Skeletal muscle cell (primary cell): ENCODE data around the gene LHFPL2.

Source experiments
- DNase-seq: peaks from one replicate; pipeline ENCODE4 v3.0.0-alpha.2; 2010; ENCODE audit warnings: low read depth
- H3K4me3 ChIP-seq: 2 replicates; pipeline ENCODE4 v1.5.1; 2011; ENCODE audit warnings: low read depth, mild to moderate bottlenecking, control low read depth, low read length, moderate library complexity

LHFPL2 gene

GRCh38 chr5:78501411-78502352, 146.9 kb downstream of the LHFPL2 start:
- no peak for DNase-seq

GRCh38 chr5:78500871-78501270, 147.7 kb downstream of the LHFPL2 start:
- H3K4me3 ChIP-seq, result no peak overlapping the region
- no peak for DNase-seq

More at GRCh38 chr5:78501411-78502352, 146.9 kb downstream of the LHFPL2 start:
- H3K4me3 ChIP-seq, result no peak overlapping the region

GRCh38 chr5:78500028-78500427, 148.5 kb downstream of the LHFPL2 start:
- DNase-seq, result no peak

GRCh38 chr5:78499485-78499884, 149.1 kb downstream of the LHFPL2 start:
- DNase-seq, result no peak

More at GRCh38 chr5:78500028-78500427, 148.5 kb downstream of the LHFPL2 start:
- H3K4me3 ChIP-seq, result no peak overlapping the region

DNA sequence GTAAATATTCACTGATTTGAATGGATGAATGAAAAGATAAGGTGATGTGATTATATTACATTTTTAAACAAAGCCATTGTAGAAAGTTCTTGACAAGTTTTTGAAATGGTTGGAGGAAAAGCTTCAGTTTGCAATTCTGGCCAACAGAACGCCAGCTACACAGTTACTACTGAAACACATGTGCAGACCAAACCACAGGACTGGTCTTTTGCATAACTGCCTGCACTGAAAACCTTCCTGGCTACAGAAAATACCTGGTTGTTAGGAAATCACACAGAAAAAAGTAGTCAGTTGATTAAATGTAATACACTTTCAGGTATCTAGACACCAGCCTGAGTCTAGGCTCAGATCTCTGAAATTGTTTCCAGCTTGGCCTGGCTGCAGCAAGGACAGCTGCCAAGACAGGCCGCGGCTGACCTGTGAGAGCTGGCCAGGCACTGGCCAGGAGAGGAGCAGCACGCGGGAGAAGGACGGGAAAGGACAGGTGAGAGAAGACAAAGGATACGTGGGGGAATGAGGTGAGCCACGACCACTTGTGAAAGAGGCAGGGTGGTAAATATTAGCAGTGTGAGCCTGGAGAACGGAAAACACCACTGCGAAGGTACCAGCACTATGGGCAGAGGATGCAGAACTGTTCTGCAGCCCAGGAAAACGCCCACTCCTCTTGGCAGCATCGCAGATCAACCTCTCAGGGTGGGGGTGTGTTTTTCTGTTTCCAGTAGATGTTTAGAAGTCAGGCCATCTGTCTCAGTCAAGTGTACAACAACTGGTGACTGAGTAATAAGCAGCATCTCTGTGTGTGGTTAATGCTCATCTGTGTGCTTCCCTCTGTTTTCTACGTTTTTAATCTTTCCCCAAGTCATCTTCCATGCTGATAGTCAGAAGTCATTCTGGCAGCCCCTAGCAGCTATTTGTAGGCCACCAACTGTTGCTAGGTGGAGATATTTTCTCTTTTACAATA, 150.7 kb downstream of the LHFPL2 start:
- DNase-seq, result no peak
- no peak overlapping the region for H3K4me3 ChIP-seq

More at GRCh38 chr5:78499485-78499884, 149.1 kb downstream of the LHFPL2 start:
- no peak overlapping the region for H3K4me3 ChIP-seq

DNA sequence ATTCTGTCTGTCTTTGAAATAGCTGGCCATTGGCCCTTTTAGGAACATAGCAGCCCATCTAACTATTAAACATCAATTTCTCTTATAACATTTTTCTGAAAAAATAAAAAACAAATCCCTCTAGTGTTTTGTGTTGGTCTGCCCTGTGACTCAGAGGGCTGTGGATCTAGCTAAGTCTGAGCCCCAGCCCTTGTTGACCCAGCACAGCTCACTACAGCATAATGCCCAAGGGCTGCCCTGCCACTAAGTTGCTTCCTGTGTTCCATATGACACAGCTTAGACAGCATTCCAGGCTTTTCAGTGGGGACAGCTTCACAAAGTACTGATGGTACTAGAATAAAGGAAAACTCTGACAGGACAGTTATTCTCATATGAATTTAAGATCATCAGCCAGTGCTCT, 152.2 kb downstream of the LHFPL2 start:
- H3K4me3 ChIP-seq, result no peak overlapping the region
- DNase-seq, result no peak

- DNase-seq, result no peak
- H3K4me3 ChIP-seq, result no peak overlapping the region
These were observed 152.8 kb downstream of the LHFPL2 start for GRCh38 chr5:78495800-78496199.

DNA sequence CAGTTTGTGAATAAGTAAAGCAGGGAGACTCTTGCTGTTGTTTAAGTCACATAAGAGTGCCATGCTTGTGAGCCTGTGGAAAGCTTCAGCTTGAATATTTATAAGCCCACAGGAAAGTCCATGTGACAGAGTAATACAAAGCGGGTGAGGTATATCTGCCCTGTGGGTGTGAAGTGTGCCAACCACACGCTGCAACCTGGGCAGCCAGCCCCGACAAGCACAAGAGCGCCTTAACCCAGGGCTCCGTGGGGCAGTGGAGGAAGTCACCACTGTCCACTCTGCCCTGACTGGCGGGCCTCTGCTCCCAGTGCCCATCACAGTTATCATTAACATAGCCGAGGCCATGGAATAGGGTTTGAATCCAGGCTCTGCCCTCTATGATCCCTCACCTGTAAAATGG, 155.9 kb downstream of the LHFPL2 start:
- no peak overlapping the region for H3K4me3 ChIP-seq
- DNase-seq, result no peak

GRCh38 chr5:78492224-78492623, 156.3 kb downstream of the LHFPL2 start:
- no peak for DNase-seq
- no peak overlapping the region for H3K4me3 ChIP-seq

GRCh38 chr5:78490709-78491485, 157.7 kb downstream of the LHFPL2 start:
- H3K4me3 ChIP-seq, result no peak overlapping the region
- DNase-seq, result no peak

GRCh38 chr5:78487846-78488245, 160.7 kb downstream of the LHFPL2 start:
- DNase-seq, result no peak
- no peak overlapping the region for H3K4me3 ChIP-seq

DNA sequence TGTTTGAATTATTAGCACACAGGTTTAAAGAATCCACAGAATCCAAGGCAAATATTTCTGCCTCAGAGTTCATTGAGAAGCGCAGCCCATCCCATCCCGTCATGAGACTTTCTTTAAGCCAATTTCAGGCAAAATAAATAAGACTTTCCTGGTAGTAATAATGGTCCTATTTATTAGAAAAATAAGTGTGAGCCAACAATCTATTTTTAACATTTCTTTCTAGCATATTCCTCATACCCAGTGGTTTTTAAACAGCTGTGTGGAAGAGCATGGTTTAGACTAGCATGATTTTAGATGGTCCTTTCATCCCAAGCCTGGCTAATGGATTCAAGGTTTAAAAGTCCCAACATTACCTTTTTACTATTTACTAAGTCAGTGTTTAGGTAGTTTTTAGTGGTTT, 162.4 kb downstream of the LHFPL2 start:
- DNase-seq, result no peak
- no peak overlapping the region for H3K4me3 ChIP-seq

DNA sequence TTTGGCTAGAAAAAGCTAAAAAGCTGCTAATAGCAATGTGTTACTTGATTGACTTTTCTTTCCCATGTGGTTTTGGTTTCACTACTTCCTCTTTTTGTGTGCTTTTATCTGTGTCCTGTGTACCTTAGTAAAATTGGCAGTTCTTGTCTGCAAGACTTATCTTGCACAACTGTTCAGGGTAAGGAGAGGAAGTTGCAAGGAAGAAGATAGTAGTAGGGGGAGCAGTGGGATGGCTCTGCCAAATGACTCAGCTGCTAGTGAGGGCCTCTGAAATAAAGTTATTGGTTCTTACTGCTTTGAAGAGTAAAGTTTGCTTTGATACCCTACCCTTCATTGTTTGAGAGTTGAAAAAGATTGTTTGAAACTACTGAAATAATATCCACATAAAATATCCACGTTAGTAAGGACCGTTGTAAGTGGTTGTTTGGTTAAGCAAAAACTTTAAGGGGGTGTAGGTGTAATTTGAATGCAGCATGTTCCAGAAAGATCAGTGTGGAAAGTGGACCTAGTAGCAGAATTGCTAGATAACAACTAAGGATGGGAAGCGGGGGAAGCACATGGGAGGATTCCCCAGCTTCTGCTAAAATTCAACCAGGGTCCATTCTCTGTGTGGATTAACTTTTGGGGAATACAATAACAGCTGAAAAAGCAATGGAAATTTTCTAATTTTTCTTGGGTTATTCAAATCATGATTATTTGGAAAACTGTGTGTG, 164.6 kb downstream of the LHFPL2 start:
- peak; percentile 61 for DNase-seq
- H3K4me3 ChIP-seq, result no peak overlapping the region

DNA sequence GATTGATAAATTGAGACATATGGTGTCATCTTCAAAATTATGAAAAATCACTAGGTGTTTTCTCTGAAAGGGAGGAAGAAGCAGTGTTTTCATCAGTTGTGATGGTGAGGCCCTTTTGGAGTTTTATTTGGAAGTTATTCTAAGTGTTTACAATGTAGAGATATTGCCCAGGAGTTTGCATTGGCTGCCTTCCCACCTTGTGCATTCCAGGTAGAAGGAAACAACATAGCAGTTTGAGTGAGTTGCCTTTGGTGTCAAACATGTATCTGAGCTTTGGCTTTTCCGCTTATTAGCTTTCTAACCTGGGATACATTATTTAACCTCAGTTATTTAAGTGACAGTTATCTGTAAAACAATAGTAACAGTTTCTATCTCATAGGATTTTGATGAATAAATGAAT, 165.6 kb downstream of the LHFPL2 start:
- no peak for DNase-seq
- H3K4me3 ChIP-seq, result no peak overlapping the region

DNA sequence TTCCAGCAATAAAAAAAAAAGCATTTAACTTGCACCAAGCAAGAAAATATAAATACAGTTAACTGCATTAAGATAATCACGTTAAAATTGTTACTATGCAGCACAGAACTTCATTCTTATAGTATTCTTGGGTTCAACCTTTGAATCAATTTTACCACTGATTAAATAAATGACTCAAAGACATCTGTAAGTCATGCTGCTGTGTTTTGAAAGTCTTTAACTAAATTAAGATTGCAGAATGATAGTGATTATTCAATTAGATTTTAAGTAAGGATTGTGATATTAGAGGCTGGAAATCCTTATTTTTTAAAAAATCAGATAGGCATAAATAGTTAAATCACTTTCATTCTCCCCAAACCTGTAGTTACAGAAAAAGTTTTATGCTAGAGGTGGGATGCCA, 171.8 kb downstream of the LHFPL2 start:
- H3K4me3 ChIP-seq, result no peak overlapping the region
- DNase-seq, result no peak

- no peak for DNase-seq
- no peak overlapping the region for H3K4me3 ChIP-seq
These were observed 173.2 kb downstream of the LHFPL2 start for GRCh38 chr5:78475370-78475769.

- no peak for DNase-seq
- no peak overlapping the region for H3K4me3 ChIP-seq
These were observed 174.8 kb downstream of the LHFPL2 start for GRCh38 chr5:78473751-78474150.

- H3K4me3 ChIP-seq, result no peak overlapping the region
- no peak for DNase-seq
These were observed 176.0 kb downstream of the LHFPL2 start for GRCh38 chr5:78472469-78473106.
